ENCODE results near the gene PLP2.
"Not testable (repeated sequence)": the region's sequence is repeated elsewhere in the genome, so short reads cannot be mapped to it uniquely, and the experiment has no call there.

The PLP2 gene

DNA sequence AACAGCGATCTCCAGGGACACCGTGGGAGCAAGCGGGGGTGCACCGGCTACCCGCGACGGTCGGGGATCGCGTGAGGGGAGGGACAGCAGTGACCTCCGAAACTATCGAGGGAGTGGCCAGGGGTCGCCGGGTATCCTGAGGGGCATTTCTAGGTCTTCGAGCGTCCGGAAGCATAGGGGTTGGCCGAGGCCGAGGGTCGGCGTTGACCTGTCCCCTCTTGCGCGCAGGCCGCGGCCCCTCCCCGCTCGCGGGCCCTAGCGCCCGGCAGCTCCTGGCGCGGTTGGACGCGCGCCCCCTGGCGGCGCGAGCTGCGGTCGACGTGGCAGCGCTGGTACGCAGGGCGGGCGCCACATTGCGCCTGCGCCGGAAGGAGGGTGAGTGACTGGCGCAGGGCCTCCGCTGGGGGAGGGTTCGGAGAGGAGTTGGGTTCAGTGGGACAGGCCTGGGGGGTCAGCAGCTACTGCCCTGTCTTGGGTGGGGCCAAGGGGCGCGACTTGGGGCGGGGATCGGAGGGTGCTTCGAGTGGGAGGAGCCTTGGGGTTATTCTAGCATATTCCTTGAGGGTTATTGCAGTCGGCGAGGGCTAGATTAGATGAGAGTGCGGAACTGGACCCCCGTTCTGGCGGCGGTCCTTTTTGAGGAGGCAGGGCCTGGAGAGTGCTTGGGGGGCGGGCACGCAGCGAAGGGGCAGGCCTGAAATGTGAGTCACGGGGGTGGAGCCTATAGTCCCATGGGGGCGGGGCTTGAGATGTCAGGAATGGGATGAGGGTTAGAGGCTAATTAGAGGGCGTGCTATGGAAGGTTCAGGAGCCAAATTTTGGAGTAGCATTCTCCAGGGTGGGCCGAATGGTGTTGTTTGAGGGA is 7.9 kb upstream of the PLP2 start:
- peak; percentile 92 for DNase-seq

GRCh38 chrX:49164589-49165360 is 6.9 kb upstream of the PLP2 start:
- DNase-seq = no peak

GRCh38 chrX:49165901-49166881 is 5.5 kb upstream of the PLP2 start:
- DNase-seq = peak; percentile 94

DNA sequence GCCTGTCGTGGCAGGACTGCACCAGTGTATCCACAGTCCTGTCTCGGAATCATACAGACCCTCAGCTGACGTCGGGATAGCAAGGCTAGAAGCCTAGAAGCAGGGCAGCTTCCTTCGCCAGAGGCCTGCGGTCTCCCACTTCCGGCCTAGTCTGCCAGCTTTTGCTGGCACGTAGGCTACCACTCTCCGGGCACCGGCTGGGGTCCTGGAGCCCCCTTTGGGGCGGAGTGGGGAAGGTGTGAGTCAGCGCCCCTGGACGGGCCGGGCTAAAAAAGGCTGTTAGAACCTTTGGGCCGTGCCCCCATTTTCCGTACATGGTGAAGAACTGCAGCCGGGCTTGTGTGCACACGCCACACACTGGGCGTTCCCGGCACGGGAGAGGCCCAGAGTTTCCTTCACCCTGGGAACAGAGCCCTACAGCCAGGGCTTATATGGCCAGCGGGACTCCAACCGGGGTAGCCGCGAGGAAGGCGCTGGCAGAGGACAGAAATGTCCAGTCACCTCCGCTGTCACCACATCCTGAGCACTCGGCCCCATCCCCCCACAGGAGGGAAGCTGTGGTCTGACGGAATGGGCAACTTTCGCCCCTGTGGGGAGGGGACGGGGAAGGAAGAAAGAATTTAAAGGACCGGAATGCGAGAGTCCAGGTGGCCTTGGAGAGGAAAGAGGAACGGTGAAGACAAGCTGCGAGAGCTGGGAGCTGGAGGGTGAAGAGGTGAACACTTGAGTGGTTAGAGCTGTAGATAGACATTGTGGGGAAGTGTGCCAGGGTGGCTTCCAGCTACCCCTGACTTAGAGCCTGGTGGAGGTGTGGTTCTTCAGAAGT is 4.6 kb upstream of the PLP2 start:
- DNase-seq = peak; percentile 72

GRCh38 chrX:49167740-49168108 is 4.0 kb upstream of the PLP2 start:
- no peak for DNase-seq

GRCh38 chrX:49172280-49172780 is 632 bp downstream of the PLP2 start:
- peak; percentile 74 for DNase-seq

- DNase-seq = not testable (repeated sequence)
Measured at GRCh38 chrX:49173544-49173943, 1.8 kb downstream of the PLP2 start.

DNA sequence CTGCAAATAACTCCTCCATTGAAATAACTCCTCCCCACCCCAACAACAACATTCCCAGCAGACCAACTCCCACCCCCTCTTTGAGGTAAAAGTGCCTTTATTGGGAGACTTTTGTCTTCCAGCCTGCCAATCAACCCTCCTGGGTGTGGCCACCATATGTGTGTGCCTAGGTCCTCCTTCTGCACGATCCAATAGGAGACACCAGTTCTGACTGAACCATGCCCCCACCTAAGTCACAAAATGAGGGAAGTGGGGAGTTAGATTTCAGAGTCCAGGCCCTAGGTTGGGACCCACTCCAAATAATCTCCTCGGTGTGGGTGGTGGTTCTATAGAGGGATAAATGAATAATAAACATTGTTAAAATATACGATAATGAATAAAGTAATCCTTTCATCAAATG is 3.0 kb downstream of the PLP2 start:
- no peak for DNase-seq

DNA sequence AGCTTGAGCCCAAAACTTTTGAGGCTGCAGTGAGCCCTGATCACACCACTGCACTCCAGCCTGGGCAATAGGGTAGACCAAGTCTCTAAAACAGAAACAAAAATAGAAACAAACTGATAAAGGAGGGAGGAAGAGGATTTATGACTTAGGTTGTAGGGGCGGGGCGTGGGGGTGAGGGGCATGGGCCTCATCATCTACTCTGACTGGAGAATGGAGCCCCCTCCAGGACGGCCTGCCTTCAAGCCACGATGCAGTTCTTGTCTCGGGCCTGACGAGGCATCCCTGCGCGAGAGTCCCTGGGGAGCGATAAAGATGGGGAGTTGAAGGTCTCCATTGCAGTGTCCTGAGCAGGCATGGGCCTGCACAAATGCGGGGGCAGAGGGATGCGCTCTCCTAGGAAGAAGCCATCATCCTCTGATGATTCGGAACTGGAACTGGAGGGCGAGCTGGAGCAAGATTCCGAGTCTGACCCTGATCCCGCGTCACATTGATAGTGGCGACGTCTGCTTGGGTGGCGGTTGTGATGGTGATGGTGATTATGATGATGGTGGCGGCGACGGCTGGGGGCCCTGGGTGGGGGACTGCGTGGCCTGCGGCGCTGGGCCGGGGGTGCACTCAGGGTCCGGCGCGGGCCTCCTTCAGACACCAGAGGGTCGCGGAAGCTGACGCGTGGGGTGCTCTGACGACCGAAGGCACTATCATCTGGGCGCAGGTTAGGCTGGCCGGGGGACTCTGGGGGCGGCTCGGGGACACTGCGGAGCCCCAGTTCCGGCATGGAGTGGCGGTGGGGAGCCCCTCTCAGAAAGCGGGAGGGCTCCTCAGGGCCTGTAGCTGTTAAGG is 4.0 kb downstream of the PLP2 start:
- DNase-seq = no peak

- no peak for DNase-seq
Measured at GRCh38 chrX:49176421-49177326, 5.0 kb downstream of the PLP2 start.

DNA sequence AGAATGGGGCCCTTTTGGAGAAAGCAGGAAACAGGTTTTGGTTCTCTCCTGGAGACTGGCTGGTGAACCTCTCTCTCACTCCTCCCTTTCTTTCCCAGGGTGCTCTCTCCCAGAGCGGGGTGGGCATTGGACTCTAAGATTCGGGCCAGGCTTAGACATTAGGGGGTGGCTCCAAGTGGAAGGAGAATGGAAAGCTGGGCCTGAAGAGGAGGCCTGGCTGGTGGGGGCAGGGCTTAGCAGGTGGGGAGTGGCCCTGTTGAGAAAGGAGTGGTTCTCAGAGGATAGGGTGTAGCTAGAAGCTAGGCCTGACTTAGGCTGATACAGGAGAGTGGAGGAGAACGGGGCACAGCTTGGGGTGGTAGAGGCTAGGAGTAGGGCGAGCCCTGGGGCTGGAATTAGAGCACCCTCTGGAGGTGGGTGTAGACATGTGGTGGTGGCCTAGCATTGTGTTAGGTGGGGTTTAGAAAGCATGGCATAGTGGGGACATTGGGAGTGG is 5.7 kb downstream of the PLP2 start:
- DNase-seq = no peak

GRCh38 chrX:49177873-49178480 is 6.3 kb downstream of the PLP2 start:
- no peak for DNase-seq

DNA sequence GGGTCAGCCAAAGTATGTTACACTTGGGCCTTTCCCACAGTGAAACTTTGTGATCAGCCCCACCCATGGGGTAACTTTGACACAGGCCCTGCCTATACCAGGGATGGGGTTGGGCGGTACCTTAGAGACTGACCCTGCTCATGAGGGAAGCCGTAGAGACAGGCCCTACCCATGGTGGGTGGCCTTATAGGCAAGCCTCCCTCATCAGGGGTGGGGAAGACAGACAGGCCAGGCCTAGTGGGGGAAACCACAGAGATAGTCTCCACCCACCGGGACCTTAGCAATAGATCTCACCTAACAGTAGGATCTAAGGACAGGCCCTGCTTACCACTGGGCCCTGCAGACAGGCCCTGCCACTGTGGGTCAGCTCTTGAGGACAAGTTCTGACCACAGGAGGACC is 6.8 kb downstream of the PLP2 start:
- no peak for DNase-seq

DNA sequence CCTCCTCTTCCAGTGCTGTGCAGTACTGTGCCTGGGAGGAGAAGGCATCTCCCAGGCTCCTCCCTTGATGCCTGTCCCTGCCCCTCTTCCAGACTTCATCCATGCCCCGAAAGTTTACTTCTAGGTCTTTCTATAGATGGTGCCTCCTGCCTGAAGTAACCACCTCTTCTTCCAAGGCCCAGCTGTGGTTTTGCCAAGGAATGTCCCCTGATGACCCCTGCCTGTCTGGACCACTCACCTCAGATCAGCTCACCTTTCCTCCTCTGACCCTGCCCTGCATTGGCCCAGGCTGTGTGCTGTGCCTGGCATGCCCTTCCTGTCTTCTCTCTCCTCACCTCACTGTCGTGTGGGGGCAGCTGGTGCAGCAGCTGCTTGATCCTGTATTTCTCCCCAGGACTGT is 7.7 kb downstream of the PLP2 start:
- DNase-seq = no peak

GRCh38 chrX:49183701-49184281 is 12.1 kb downstream of the PLP2 start:
- no peak for DNase-seq

- DNase-seq = peak; percentile 69
Measured at GRCh38 chrX:49184294-49185281, 12.9 kb downstream of the PLP2 start.

Measured in NCI-H1092 treated with DMSO at 0.1 percent for 48 hours (cell line).